ENCODE measurements around the gene CD24. TPM values are rescaled to one million over a fixed set of nuclear protein-coding genes. Genes with fewer than 3 reads are reported as not detected.

CD24 gene
- total and polyA plus RNA-seq, 10 of the 15 experiments (the other 5 are each of a cell fraction or from before 2014, with no cell fraction given): 0.19 to 21.2 (median 9.0) TPM

DNA sequence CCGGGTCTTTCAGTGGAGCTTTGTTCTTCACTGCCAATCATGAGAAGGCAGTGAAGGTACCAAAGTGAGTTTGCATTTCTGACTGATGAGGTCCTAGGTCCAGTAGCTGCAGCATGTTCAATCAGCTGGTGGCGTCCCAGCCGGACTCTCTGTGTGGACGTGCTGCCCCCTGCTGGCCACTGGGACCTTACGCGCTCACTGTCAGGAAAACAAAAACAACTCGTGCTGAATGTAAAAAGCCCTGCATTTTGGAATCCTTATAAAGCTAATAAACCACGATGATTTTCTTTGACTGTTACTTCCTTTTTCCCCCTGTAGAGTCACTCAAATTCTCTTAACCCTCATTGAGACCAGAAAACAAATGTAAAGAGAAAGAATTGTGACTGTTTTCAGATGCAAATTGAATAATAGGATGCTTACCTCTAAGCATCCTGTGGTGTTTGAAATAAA, 4.9 kb upstream of the CD24 start (continued):
- TF ChIP-seq, protein P1, sequence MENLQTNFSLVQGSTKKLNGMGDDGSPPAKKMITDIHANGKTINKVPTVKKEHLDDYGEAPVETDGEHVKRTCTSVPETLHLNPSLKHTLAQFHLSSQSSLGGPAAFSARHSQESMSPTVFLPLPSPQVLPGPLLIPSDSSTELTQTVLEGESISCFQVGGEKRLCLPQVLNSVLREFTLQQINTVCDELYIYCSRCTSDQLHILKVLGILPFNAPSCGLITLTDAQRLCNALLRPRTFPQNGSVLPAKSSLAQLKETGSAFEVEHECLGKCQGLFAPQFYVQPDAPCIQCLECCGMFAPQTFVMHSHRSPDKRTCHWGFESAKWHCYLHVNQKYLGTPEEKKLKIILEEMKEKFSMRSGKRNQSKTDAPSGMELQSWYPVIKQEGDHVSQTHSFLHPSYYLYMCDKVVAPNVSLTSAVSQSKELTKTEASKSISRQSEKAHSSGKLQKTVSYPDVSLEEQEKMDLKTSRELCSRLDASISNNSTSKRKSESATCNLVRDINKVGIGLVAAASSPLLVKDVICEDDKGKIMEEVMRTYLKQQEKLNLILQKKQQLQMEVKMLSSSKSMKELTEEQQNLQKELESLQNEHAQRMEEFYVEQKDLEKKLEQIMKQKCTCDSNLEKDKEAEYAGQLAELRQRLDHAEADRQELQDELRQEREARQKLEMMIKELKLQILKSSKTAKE (IDR thresholded peaks at IDR 0.05; ENCODE audit: low read depth, poor library complexity, severe bottlenecking): no peak
- no peak for TF ChIP-seq ASH2L (IDR thresholded peaks at IDR 0.05; ENCODE audit: borderline replicate concordance, low read depth)
- no peak for TF ChIP-seq BRCA1 (IDR thresholded peaks at IDR 0.05; ENCODE audit: low read depth, low read length)
- TF ChIP-seq, protein P2, sequence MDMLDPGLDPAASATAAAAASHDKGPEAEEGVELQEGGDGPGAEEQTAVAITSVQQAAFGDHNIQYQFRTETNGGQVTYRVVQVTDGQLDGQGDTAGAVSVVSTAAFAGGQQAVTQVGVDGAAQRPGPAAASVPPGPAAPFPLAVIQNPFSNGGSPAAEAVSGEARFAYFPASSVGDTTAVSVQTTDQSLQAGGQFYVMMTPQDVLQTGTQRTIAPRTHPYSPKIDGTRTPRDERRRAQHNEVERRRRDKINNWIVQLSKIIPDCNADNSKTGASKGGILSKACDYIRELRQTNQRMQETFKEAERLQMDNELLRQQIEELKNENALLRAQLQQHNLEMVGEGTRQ (IDR thresholded peaks at IDR 0.05; ENCODE audit: borderline replicate concordance, low read depth, low read length): no peak
- TF ChIP-seq, protein P3, sequence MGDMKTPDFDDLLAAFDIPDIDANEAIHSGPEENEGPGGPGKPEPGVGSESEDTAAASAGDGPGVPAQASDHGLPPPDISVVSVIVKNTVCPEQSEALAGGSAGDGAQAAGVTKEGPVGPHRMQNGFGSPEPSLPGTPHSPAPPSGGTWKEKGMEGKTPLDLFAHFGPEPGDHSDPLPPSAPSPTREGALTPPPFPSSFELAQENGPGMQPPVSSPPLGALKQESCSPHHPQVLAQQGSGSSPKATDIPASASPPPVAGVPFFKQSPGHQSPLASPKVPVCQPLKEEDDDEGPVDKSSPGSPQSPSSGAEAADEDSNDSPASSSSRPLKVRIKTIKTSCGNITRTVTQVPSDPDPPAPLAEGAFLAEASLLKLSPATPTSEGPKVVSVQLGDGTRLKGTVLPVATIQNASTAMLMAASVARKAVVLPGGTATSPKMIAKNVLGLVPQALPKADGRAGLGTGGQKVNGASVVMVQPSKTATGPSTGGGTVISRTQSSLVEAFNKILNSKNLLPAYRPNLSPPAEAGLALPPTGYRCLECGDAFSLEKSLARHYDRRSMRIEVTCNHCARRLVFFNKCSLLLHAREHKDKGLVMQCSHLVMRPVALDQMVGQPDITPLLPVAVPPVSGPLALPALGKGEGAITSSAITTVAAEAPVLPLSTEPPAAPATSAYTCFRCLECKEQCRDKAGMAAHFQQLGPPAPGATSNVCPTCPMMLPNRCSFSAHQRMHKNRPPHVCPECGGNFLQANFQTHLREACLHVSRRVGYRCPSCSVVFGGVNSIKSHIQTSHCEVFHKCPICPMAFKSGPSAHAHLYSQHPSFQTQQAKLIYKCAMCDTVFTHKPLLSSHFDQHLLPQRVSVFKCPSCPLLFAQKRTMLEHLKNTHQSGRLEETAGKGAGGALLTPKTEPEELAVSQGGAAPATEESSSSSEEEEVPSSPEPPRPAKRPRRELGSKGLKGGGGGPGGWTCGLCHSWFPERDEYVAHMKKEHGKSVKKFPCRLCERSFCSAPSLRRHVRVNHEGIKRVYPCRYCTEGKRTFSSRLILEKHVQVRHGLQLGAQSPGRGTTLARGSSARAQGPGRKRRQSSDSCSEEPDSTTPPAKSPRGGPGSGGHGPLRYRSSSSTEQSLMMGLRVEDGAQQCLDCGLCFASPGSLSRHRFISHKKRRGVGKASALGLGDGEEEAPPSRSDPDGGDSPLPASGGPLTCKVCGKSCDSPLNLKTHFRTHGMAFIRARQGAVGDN (IDR thresholded peaks at IDR 0.05): no peak
- TF ChIP-seq SIX5 (IDR thresholded peaks at IDR 0.05; ENCODE audit: low read depth, low read length, severe bottlenecking): peak; percentile 12
- no peak for TF ChIP-seq IKZF2 (IDR thresholded peaks at IDR 0.05)
- no peak for TF ChIP-seq POU2F2 (IDR thresholded peaks at IDR 0.05; ENCODE audit: borderline replicate concordance, low read depth, low read length)
- TF ChIP-seq SUPT20H (IDR thresholded peaks at IDR 0.05; ENCODE audit: borderline replicate concordance, control insufficient read depth, low read depth, low read length): no peak
- no peak for TF ChIP-seq NFXL1 (IDR thresholded peaks at IDR 0.05; ENCODE audit: borderline replicate concordance)
- no peak for TF ChIP-seq CHD4 (IDR thresholded peaks at IDR 0.05)
- TF ChIP-seq YY1 (IDR thresholded peaks at IDR 0.05; ENCODE audit: low read depth, low read length): peak; percentile 72
- TF ChIP-seq RAD21 (IDR thresholded peaks at IDR 0.05; ENCODE audit: insufficient read depth, low read depth, low read length): peak; percentile 99
- TF ChIP-seq, protein P4, sequence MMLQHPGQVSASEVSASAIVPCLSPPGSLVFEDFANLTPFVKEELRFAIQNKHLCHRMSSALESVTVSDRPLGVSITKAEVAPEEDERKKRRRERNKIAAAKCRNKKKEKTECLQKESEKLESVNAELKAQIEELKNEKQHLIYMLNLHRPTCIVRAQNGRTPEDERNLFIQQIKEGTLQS (IDR thresholded peaks at IDR 0.05; ENCODE audit: borderline replicate concordance, extremely low read depth, low read depth, low read length): no peak
- TF ChIP-seq EED (IDR thresholded peaks at IDR 0.05; ENCODE audit: low read depth): no peak
- TF ChIP-seq MXI1 (IDR thresholded peaks at IDR 0.05; ENCODE audit: low read depth, low read length): no peak
- TF ChIP-seq SP1 (IDR thresholded peaks at IDR 0.05; ENCODE audit: low read depth, low read length): no peak
- no peak for TF ChIP-seq SRF (IDR thresholded peaks at IDR 0.05; ENCODE audit: low read depth in 2 of 2, low read length in 2 of 2)
- TF ChIP-seq RCOR1 (conservative IDR thresholded peaks at IDR 0.05; ENCODE audit: low read depth, low read length): no peak
